GM18951 (cell line): ENCODE results near the gene COL4A2.
"Not testable (repeated sequence)": the region's sequence is repeated elsewhere in the genome, so short reads cannot be mapped to it uniquely, and the experiment has no call there.

ENCODE experiments used
- POLR2A ChIP-seq: IDR thresholded peaks from 4 replicates; pipeline ENCODE4 v1.6.1; 2011; ENCODE audit warnings: mild to moderate bottlenecking; ENCODE audit not compliant: insufficient read length, insufficient read depth; ENCODE audit errors: extremely low read depth
- in situ Hi-C: fragments of 300-500 bp; cut with MboI; formaldehyde crosslinking; loops from one replicate; pipeline ENCODE4 v1.12.0; 2022; ENCODE audit warnings: low sequenced_read_pairs, mixed read lengths, inconsistent platforms; ENCODE audit not compliant: unreplicated experiment

COL4A2 gene

DNA sequence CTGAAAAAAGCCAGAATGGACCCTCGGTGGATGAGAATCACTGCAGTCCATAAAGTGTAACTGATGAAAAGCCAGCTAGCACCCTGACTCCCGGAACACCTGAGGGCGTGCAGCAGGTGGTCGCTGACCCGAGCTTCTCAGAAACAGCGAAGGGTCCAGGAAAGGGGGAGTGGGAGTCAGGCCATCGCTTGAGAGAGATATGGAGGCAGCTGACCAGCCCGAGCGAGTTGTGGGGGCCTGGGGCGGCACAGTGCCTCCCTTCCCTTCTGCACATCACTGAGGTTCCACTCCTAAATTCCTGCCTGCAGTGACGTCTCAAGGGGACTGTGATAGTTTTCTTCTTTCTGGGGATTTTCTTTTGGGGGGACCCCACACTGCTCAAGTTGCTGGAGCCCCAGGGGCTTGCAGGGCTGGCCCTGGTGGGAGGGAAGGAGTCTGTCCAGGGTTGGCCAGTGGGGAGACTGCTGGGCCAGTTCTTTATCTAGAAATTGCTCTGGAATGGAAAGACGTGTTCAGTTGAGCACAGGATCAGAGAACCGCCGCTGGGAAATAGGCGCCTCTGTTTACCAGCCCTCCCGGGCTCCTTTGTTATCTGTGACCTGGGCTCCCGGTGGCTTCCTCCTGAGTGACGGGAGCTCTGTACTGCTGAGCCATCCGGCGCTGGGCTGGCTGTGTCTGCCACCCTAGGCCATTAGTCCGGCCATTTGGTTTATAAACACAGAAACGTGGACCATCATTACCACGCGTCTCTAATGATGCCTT lies 183.1 kb downstream of the COL4A2 start:
- in situ Hi-C loops: no loop called here

DNA sequence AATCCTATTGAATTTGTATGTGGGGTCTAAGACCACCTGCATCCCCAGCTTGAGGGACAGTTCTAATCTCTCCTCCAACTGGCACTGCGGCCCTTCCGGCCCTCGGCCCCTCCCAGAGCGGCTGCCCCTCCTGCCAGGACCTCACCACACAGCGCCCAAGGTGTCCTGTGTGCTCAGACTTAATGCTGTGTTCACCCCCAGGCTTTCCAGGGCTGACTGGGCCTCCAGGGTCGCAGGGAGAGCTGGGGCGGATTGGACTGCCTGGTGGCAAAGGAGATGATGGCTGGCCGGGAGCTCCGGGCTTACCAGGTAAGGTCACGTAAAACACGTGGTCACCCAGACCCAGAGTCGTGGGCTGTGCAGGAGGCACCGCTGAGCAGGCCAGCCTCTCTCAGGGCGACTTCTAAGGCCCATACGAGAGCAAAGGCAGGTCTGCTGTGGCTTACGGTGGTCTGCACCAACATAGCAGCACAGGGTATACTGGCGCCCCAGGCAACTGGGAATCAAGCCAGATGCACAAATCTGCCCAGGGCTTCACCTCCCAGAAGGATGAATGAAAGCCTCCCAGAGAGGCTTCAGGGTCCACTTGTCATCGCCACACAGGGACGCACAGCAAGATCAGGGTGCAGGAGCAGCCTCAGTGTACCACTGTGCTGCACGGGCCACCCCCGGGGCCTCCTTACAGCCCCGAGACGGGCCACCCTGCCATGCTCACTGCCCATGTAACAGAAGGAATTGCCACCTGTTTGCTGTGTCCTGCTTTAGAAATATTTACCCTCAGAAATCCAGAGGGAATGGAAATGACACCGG lies 185.0 kb downstream of the COL4A2 start:
- in situ Hi-C loops: no loop called here
- TF ChIP-seq POLR2A: no peak

More for the DNA sequence above, 183.1 kb downstream of the COL4A2 start:
- no peak for TF ChIP-seq POLR2A

DNA sequence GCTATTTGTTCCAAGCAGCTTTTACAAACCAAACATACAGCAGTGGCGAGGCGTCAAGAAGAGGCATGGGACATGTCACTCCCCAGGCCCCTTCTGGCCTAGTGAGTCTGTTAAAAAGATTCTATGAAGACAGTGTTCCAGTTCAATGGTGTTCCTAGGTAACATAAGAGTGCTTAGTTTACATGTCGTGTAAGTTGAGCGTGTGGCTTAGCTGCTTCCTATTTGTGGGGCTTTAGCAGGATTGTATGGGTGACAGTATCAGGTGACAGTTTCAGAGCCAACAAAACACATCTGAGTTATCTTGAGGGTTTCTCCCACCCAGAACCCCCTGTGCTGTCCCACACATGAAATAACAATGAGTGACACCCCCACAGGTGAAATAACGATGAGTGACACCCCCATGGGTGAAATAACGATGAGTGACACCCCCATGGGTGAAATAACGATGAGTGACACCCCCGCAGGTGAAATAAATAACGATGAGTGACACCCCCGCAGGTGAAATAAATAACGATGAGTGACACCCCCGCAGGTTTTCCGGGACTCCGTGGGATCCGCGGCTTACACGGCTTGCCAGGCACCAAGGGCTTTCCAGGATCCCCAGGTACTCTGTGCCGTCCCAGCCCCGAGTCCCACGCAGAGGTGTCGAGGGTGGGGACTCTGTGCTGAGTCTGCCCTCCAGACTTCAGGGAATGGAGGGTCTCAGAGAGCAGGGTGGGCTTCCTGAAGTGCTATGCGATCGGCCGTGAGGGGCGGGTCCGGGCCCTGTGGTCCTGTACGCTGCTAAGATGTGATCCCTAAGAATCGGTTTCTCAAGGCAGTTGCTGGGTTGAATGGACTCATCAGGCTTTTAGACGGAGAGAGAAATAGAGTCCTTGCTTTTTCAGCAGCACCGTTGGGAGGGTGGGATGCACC lies 185.9 kb downstream of the COL4A2 start:
- no peak for TF ChIP-seq POLR2A
- in situ Hi-C loops: no loop called here

DNA sequence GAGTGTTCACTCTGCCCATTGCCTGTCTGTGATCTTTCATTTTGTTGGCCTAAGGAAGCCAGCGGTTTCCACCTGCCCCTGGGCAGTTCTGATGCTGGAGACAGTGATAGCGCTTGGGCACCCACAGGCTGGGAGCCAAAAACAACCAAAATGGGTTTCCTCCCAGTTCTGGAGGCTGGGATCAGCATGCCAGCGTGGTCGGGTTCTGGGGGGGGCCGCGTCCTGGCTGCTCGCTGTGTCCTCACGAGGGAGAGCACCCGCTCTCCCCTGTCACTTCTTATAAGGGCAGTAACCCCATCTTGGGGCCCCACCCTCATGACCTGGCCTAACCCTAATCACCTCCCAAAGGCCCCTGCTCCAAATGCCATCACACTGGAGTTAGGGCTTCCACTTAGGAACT lies 186.5 kb downstream of the COL4A2 start:
- in situ Hi-C loops: no loop called here
- no peak for TF ChIP-seq POLR2A

- no peak for TF ChIP-seq POLR2A
- in situ Hi-C loops: no loop called here
These were observed 188.3 kb downstream of the COL4A2 start for GRCh38 chr13:110495376-110495775.

DNA sequence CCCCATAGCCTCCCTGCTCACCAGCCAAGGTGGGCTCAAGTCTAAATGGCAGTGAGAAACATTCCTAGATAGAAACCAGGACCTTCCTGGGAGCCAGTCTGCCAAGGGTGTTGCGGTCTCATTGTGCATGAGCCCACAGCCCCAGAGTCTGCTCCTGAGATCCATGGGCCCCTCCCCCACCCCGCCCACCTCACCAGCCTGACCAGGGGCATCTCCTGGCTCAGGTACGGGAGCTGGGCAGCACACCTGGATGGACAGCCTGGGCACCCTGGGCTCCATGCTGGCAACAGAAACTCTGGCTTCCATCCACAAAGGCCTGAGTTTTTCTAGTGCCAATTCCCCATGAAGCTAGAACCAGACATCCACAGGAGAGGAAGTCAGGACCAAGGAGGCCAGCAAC lies 188.8 kb downstream of the COL4A2 start:
- no peak for TF ChIP-seq POLR2A
- in situ Hi-C loops: no loop called here

DNA sequence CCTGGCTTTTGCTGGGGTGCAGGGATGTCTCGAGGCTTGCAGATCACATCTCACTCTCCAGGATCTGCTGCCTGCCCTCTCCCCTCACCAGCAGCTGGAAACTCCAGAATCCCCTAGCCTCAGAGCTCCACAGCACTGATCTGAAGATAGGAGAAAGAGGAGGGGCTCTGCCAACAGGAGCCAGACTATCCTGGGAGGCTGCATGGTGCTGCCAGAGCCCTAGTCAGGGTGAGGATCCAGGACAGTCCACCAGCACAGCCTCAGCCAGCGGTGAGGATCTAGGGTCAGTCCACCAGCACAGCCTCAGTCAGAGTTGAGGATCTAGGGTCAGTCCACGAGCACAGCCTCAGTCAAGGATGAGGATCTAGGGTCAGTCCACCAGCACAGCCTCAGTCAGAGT lies 189.2 kb downstream of the COL4A2 start:
- in situ Hi-C loops: no loop called here
- no peak for TF ChIP-seq POLR2A

- no peak for TF ChIP-seq POLR2A
- in situ Hi-C loops: no loop called here
These were observed 189.9 kb downstream of the COL4A2 start for GRCh38 chr13:110497003-110497402.

- in situ Hi-C loops: not testable (repeated sequence)
These were observed 190.8 kb downstream of the COL4A2 start for GRCh38 chr13:110497896-110498295.

GRCh38 chr13:110498327-110498726 lies 191.2 kb downstream of the COL4A2 start:
- TF ChIP-seq POLR2A: no peak
- in situ Hi-C loops: no loop called here

GRCh38 chr13:110498765-110499164 lies 191.7 kb downstream of the COL4A2 start:
- no peak for TF ChIP-seq POLR2A
- in situ Hi-C loops: no loop called here

DNA sequence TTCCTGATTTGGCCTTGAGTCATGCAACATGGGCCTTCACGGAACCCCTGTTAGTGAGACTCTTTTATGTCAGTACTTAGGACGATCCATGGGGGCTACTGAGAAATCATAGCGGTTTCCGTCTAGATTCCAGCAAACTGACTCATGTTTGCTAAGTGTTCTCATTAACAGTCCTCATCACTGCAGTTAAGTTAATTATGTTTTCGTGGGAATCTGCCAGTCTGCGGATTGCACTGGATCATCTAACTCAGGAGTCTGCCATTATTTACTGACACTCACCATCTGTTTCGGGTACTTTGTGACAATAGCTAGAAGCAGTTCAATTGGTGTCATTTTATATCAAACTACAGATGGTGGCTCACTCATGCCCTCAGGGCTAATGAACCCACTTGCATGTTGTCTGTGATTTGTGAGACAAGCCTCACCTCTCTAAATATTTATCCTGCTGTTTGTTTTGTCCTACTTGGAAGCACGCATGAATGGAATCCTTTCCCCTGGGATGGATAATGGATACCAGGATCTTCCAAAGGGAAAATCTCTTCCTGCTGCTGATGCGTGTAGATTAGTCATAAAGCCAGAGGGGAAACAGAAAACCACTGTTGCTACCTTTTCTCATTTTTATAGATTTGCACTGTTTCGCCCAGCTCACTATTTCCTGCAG lies 192.7 kb downstream of the COL4A2 start:
- in situ Hi-C loops: no loop called here
- TF ChIP-seq POLR2A: no peak

DNA sequence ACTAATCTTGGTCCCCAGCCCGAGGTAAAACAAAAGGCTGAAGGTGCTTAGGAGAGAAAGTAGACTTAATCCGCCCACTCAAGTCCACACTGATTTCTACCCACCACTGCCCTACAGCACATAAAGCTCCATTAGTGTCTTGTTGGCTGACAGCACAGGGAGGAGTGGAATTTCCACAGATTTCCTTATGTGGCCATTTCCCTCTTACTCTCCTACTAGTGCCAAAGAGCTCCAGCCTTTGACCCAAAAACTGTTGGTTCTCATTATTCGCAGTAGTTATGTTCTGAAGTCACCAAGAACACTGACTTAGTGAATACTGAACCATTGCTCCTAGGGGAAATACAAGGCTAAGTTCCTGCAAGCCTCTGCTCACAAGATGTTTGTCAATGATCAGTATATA lies 193.3 kb downstream of the COL4A2 start:
- in situ Hi-C loops: no loop called here

GRCh38 chr13:110501188-110501587 lies 194.1 kb downstream of the COL4A2 start:
- no peak for TF ChIP-seq POLR2A
- in situ Hi-C loops: no loop called here

More for the DNA sequence above, 193.3 kb downstream of the COL4A2 start:
- no peak for TF ChIP-seq POLR2A
